Measurements from ENCODE around the gene PA2G4.
"Not testable (repeated sequence)": the region's sequence is repeated elsewhere in the genome, so short reads cannot be mapped to it uniquely, and the experiment has no call there.

Gene PA2G4

GRCh38 chr12:56101045-56101444, 3.3 kb upstream of the PA2G4 start:
- DNase-seq, result no peak

GRCh38 chr12:56102683-56103065, 1.7 kb upstream of the PA2G4 start:
- no peak for DNase-seq

- no peak for DNase-seq
Measured at GRCh38 chr12:56103066-56103711, 1.2 kb upstream of the PA2G4 start.

DNA sequence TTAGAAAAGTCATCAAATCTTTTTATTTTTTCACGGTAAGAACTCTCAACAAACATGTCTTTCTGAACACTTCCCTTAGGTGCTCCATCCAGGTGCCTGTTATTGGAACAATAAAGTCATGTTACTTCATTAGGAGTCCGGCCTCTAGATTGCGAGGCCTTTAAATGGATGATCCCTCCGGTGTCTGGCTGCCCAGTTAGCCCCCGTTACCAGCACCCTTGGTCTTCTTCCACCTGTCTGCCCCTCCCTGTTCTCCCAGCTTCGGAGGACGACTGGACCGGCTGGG, 593 bp upstream of the PA2G4 start:
- no peak for DNase-seq

DNA sequence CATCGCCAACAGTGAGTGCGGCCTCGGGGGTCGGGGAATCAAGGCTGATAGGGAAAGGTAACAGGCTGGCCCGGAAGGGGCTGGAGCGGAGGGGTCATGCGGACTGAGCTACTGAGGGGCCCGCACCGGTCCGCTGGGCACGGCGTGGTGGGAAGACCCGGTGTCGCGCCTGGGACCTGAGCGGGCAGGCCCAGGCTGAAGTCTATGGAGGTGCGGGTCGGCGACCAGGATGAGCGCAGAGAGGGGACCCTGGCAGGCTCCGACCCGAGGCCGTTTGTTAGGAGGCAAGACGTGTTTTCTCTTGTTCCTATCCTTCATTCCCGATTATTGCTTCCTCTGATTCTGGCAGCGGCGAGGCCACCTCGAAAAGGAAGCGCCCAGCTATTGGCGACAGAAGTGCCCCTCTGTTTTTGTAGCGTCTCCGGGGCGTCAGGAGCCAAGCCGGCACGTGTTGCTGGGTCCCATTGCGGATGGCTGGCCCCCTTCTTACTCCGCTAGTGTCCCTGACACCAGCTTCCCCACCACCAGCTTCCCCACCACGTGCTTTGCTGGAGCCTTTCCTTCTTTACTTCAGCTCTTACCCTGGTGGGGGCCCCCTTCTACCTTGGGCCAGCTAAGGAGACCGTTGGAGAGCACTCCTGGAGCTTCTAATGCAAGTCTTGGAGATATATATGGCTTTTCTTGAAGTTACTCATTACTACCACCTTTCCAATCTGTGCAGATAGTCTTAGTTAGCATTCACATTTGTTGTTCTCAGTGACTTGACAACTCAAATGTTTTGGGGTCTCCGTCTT, 653 bp downstream of the PA2G4 start:
- DNase-seq, result no peak

- DNase-seq, result no peak
Measured at GRCh38 chr12:56105609-56105902, 1.2 kb downstream of the PA2G4 start.

GRCh38 chr12:56107242-56107641, 2.9 kb downstream of the PA2G4 start:
- DNase-seq, result no peak

DNA sequence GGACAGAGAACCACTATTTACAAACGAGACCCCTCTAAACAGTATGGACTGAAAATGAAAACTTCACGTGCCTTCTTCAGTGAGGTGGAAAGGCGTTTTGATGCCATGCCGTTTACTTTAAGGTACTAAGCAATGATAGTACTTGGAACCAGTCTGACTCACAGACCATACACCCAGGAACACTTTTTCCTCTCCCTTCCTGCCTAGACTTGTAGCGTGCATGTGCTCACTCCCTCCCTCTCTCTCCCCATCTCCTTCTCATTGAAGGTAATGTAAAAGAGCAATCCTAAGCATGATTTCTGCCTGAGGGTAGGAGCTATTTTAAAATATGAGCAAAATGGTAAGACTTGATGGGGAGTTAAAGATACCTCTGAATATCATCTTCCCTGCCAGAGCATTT, 6.2 kb downstream of the PA2G4 start:
- DNase-seq, result no peak

- no peak for DNase-seq
Measured at GRCh38 chr12:56114084-56114483, 9.7 kb downstream of the PA2G4 start.

DNA sequence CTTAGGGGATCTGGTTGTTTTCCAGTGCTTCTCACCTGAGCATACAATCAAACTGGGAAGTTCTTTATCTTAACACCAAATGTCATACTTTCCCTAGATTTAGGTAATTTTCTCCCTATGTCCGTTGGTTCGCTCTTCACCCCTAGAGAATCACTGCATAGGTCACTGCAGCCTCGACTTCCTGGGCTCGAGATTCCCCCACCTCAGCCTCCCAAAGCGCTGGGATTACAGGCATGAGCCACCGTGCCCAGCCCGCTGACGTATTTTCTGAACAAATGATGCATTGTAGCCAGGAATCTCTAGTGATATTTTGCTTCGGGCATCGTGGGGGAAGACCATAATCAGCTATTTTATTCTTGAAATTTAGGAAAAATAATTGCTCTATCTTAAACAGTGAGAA, 11.0 kb downstream of the PA2G4 start:
- peak; percentile 39 for DNase-seq

- peak; percentile 89 for DNase-seq
Measured at GRCh38 chr12:56116267-56117081, 12.1 kb downstream of the PA2G4 start, which contains the start of gene RPL41. Gene RPL41 (plus strand): TSS chr12:56116633.

DNA sequence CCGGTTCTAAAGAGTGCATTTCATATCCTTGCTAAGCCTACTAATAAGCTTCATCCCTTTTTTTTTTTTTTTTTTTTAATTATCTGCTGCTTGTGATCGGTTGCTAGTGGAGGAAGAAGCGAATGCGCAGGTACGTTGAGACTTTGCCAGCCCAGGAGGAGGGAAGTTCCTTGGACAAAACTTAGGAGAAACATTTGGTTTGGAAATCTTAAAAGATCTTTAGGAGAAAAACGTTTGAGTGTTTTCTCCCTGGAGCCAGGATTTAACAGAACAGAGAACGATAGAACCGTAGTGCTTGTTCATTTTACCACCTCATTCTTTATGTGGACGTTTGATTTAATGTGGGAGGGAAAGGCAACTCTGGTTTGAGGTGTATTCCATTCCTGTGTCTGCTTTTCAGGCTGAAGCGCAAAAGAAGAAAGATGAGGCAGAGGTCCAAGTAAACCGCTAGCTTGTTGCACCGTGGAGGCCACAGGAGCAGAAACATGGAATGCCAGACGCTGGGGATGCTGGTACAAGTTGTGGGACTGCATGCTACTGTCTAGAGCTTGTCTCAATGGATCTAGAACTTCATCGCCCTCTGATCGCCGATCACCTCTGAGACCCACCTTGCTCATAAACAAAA, 12.8 kb downstream of the PA2G4 start:
- not testable (repeated sequence) for DNase-seq

- DNase-seq, result peak; percentile 100
Measured at GRCh38 chr12:56117778-56118687, 13.7 kb downstream of the PA2G4 start, which contains the start of gene ZC3H10. Gene ZC3H10 (plus strand): TSS chr12:56118266. CDS start chr12:56120563, 2,297 bp downstream.

GRCh38 chr12:56118688-56119357, 14.5 kb downstream of the PA2G4 start:
- no peak for DNase-seq

DNA sequence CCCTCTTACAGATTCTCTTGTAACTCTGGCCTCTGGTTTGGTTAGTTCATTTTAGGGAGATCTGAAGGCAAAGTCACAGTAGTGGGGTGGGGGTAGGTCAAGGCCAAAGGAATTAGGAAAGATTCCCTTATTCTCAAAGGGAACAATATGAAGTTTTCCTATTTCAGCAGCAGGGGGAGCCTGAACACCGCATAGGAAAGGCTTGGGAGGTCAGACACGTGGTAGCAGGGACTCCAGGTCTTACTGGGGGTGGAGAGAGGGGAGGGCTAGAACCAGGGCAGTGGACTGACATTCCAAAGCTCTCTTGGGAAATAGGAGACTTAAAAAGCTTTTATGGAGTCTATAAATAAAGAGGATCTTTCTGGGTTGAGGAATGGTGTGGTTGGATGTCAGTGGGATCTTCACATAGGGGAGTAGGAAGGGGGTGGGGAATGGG, 15.0 kb downstream of the PA2G4 start:
- peak; percentile 89 for DNase-seq

DNA sequence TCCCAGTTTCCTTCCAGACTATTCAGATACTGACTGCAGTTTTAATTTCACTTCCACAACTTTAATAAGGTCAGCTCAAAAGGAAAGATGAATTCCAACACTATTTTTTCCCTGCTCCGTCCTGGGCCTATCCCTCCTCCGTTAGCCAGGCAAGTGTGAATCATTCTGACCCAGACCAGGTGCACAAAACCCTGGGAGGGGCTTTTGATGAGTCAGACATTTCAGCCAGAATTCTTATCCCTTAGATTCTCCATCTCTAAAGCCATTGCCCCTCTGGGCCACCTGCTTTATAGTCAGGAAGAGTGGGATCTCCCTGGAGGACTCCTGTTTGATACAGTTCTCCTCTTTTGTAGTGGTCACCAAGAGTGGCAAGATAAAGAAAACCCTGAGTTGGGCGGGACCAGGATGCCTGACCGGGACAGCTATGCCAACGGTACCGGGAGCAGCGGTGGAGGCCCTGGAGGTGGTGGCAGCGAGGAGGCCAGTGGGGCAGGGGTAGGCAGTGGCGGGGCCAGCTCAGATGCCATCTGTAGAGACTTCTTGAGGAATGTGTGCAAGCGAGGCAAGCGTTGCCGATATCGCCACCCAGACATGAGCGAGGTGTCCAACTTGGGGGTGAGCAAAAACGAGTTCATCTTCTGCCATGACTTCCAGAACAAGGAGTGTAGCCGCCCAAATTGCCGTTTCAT, 15.9 kb downstream of the PA2G4 start:
- peak; percentile 50 for DNase-seq

GRCh38 chr12:56121204-56121870, 17.0 kb downstream of the PA2G4 start:
- no peak for DNase-seq

DNA sequence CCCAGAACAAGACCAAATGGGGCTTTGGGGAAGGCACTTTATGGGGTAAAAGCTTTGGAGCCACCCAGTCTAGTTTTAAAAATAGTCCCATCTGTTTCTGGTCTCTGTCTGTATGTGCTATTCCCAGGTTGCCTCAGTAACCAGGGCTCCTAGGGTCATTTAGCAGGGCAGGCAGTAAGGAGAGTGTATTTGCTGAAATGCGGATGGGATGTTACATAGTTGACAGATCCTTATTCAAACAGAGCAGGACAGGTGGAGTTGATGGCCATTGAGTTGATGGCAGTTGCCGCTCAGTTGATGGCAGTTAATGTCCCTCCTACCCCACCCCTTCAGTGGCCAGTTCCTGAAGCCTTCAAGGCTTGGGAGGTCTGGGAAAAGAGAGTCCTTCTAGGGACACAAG, 18.3 kb downstream of the PA2G4 start:
- no peak for DNase-seq

DNA sequence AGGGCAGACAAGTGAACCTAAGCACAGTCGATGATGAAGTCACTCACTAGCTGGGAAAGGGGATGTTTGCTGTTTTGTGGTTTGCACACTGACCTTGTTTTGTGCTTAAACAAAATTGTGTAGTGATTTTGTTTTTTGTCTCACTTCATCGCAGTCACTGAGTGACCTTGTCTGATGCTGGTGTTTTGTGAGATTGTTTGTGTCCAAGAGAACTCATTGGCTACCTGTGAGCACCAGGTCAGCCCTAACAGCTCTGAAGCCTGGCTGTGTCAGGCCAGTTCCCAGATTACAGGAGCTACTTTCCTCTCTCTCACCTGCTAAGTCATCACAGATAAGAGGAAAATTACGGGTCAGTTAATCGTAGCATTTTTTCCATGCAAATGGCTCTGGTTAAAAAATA, 19.8 kb downstream of the PA2G4 start:
- no peak for DNase-seq

GRCh38 chr12:56126732-56127239, 22.4 kb downstream of the PA2G4 start:
- no peak for DNase-seq
